Measurements from ENCODE around the gene SLC25A1. TPM values are rescaled to one million over a fixed set of nuclear protein-coding genes. Genes with fewer than 3 reads are reported as not detected.
"Not testable (repeated sequence)": the region's sequence is repeated elsewhere in the genome, so short reads cannot be mapped to it uniquely, and the experiment has no call there.

Gene SLC25A1
- total and polyA plus RNA-seq, 2 experiments from 2014 or later = 141 to 242 TPM

- ATAC-seq = no peak
- H3K36me3 Mint-ChIP-seq (ENCODE audit: low read depth) = no peaks in the 10 kb centered on the region; the same call in 2 of the 3 replicates
- Histone ChIP-seq H3F3A (replicated peaks; ENCODE audit: low read depth) (no peaks in the 10 kb centered on the region), H3K4me3 (no peak overlapping the region), H3K79me2 (replicated peaks; ENCODE audit: insufficient read depth) (no peaks in the 10 kb centered on the region), H2AFZ (no peak overlapping the region), H3K9me2 (ENCODE audit: insufficient read depth) (no peaks in the 10 kb centered on the region), H3K27me3 (ENCODE audit: insufficient read depth) (peaks cover 32% of the 10 kb centered on the region), H3K36me3 (ENCODE audit: insufficient read depth) (no peaks in the 10 kb centered on the region), H3K27ac (ENCODE audit: low read depth) (no peak overlapping the region), H3K4me2 (no peak overlapping the region), H3K4me1 (ENCODE audit: insufficient read depth) (no peaks in the 10 kb centered on the region; the same call in 1 of the 2 replicates), H4K20me1 (replicated peaks; ENCODE audit: insufficient read depth) (no peaks in the 10 kb centered on the region)
- H3K9me3 Mint-ChIP-seq = no peaks in the 10 kb centered on the region; the same call in 2 of the 3 replicates
- DNase-seq (ENCODE audit: low spot score) = no peak
- H3K27ac Mint-ChIP-seq = no peak overlapping the region
- peaks cover 3% of the 10 kb centered on the region; the same call in 2 of the 3 replicates for H3K4me1 Mint-ChIP-seq
- TF ChIP-seq ZNF331 (CRISPR knock-in tag; IDR thresholded peaks at IDR 0.05; ENCODE audit: low read depth) (no peak), CTCF (conservative IDR thresholded peaks at IDR 0.05; ENCODE audit: low read depth in 2 of 2) (no peak), ZNF114 (CRISPR knock-in tag; IDR thresholded peaks at IDR 0.05) (no peak), POLR2AphosphoS5 (IDR thresholded peaks at IDR 0.05; ENCODE audit: low read depth) (no peak), NANOG (IDR thresholded peaks at IDR 0.05; ENCODE audit: borderline replicate concordance) (no peak), STAT1 (IDR thresholded peaks at IDR 0.05; ENCODE audit: unreplicated experiment) (no peak), CREB1 (CRISPR knock-in tag; IDR thresholded peaks at IDR 0.05; ENCODE audit: low read depth) (no peak)
- peaks cover 39% of the 10 kb centered on the region for H3K27me3 Mint-ChIP-seq (ENCODE audit: insufficient read depth, low read depth, poor library complexity)
- no peak overlapping the region for H3K4me3 Mint-ChIP-seq
These were observed 14.1 kb downstream of the SLC25A1 start for GRCh38 chr22:19164425-19164824.

- H3K27ac ChIP-seq (ENCODE audit: low read depth); H4K20me1 ChIP-seq (replicated peaks; ENCODE audit: insufficient read depth); H2AFZ ChIP-seq; H3K4me1 Mint-ChIP-seq; H3K4me1 ChIP-seq (ENCODE audit: insufficient read depth); DNase-seq (ENCODE audit: low spot score); H3K79me2 ChIP-seq (replicated peaks; ENCODE audit: insufficient read depth); ATAC-seq; H3K4me3 Mint-ChIP-seq; H3K36me3 ChIP-seq (ENCODE audit: insufficient read depth); H3K36me3 Mint-ChIP-seq (ENCODE audit: low read depth); H3K9me3 Mint-ChIP-seq; H3F3A ChIP-seq (replicated peaks; ENCODE audit: low read depth); H3K4me3 ChIP-seq; H3K4me2 ChIP-seq; H3K9me2 ChIP-seq (ENCODE audit: insufficient read depth); H3K27me3 ChIP-seq (ENCODE audit: insufficient read depth); H3K27ac Mint-ChIP-seq: not testable (repeated sequence)
- peaks cover 11% of the 10 kb centered on the region for H3K27me3 Mint-ChIP-seq (ENCODE audit: insufficient read depth, low read depth, poor library complexity)
These were observed 19.9 kb downstream of the SLC25A1 start for GRCh38 chr22:19158649-19159048.

- H3K27ac Mint-ChIP-seq; H3K9me2 ChIP-seq (ENCODE audit: insufficient read depth); H3K79me2 ChIP-seq (replicated peaks; ENCODE audit: insufficient read depth); H3K4me1 Mint-ChIP-seq; H3K9me3 Mint-ChIP-seq; H3K36me3 ChIP-seq (ENCODE audit: insufficient read depth); H3F3A ChIP-seq (replicated peaks; ENCODE audit: low read depth); ATAC-seq; H3K4me3 ChIP-seq; H2AFZ ChIP-seq; DNase-seq (ENCODE audit: low spot score); H3K27ac ChIP-seq (ENCODE audit: low read depth); H3K4me2 ChIP-seq; H3K4me3 Mint-ChIP-seq; H3K36me3 Mint-ChIP-seq (ENCODE audit: low read depth); H4K20me1 ChIP-seq (replicated peaks; ENCODE audit: insufficient read depth); H3K4me1 ChIP-seq (ENCODE audit: insufficient read depth): not testable (repeated sequence)
- peaks cover 32% of the 10 kb centered on the region for H3K27me3 ChIP-seq (ENCODE audit: insufficient read depth)
- H3K27me3 Mint-ChIP-seq (ENCODE audit: insufficient read depth, low read depth, poor library complexity) = peaks cover 30% of the 10 kb centered on the region
These were observed 22.4 kb downstream of the SLC25A1 start for GRCh38 chr22:19156109-19156508.

Data from GM23338 (cell line).